GM21390 (cell line): Measurements from ENCODE around the gene EBNA1BP2.
"Not testable (repeated sequence)": the region's sequence is repeated elsewhere in the genome, so short reads cannot be mapped to it uniquely, and the experiment has no call there.

Source experiments
- ATAC-seq: cut with Tn5 transposase; IDR thresholded peaks from one replicate; pipeline ENCODE4 v1.9.1; 2021; ENCODE audit not compliant: unreplicated experiment

EBNA1BP2 gene

DNA sequence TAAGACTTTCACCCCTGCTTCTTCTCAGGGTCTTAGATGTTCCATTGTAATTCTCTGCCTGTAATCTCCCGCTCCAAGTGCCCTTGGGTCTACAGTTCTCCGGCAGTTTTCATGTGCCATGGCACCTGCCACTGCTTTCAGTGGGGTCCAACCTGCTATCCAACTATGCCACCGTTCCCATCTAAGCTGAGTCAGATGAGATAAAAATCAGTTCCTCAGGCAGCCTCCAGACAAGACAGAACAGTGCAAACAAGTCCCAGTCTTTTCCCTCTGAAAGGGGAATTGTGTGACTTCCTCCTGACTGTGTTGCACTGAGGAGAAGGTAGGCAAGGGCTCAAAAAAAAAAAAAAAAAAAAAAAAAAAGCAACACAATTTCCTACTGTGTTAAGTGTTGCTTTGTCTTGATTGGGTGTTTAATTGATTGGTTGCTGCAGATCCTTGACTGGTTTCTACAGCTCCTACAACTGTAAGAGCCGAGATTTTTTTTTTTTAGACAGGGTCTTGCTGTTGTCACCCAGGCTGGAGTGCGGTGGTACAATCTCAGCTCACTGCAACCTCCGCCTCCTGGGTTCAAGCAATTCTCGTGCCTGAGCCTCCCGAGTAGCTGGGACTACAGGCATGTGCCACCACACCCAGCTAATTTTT lies 50.7 kb downstream of the EBNA1BP2 start:
- ATAC-seq, result no peak

- not testable (repeated sequence) for ATAC-seq
Measured at GRCh38 chr1:43119928-43120586, 52.0 kb downstream of the EBNA1BP2 start.
